Measurements from ENCODE around the gene DOCK1.
A peak's percentile ranks its signal among the peaks of the same experiment; 100 is the strongest.

The DOCK1 gene

DNA sequence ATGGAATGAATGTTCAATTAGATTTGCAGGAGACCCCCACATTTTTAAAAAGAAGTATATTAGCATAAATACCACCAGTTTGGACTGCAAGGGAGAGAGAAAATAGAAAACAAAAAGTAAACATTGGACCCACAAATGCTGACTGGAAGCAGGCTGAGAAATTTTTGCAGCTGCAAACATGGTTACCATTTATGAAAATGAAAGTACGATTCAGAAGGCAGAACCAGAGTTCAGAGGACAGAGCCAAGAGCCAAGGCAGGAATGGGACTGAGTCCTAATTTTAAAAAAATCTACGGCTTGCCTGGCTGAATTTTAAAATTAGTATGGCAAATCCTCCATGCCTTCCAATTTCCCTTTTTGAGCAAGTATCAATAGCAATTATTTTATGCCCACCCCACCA, 569.3 kb downstream of the DOCK1 start:
- TF ChIP-seq, protein P1, sequence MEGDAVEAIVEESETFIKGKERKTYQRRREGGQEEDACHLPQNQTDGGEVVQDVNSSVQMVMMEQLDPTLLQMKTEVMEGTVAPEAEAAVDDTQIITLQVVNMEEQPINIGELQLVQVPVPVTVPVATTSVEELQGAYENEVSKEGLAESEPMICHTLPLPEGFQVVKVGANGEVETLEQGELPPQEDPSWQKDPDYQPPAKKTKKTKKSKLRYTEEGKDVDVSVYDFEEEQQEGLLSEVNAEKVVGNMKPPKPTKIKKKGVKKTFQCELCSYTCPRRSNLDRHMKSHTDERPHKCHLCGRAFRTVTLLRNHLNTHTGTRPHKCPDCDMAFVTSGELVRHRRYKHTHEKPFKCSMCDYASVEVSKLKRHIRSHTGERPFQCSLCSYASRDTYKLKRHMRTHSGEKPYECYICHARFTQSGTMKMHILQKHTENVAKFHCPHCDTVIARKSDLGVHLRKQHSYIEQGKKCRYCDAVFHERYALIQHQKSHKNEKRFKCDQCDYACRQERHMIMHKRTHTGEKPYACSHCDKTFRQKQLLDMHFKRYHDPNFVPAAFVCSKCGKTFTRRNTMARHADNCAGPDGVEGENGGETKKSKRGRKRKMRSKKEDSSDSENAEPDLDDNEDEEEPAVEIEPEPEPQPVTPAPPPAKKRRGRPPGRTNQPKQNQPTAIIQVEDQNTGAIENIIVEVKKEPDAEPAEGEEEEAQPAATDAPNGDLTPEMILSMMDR (IDR thresholded peaks at IDR 0.05; ENCODE audit: insufficient read depth, low read depth, low read length, missing control alignments): no peak

DNA sequence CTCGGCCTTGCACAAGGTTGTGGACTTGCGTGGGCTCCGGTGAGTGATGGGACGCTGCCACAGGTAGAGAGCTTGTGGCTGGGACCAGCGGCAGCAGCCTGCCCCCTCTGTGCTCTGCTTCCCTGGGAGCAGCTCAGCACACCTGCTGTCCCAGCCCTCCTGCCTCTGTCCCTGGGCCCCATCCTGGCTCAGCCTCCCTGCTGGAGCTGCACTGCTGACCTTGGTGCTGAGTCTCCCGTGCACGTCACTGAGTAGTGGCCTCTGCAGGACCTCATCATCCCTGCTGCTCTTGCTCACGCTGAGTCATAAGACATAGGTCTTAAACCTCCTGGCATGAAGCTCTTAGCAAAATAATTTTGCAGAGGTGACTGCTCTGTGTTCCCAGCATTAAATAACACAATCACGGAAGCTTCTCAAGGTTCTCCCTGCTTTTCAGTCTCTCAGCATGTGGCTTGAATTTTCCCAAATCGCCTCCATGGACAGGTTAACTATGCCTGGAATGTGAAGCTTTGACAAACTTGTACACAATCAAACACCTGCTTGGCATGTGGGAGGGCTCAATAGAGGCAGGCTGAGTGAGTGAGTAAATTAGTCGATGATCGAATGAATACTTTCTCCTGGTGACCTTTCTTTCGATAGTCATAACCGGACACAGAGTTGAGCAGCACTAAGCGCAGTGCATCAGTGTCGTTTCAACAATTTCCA, 580.1 kb downstream of the DOCK1 start:
- H3K4me3 ChIP-seq (ENCODE audit: low read length): no peak overlapping the region
- TF ChIP-seq, protein P1 (IDR thresholded peaks at IDR 0.05; ENCODE audit: insufficient read depth, low read depth, low read length, missing control alignments): no peak
- peak; percentile 52 for DNase-seq (ENCODE audit: low read depth)

More for the DNA sequence above, 569.3 kb downstream of the DOCK1 start:
- DNase-seq (ENCODE audit: low read depth): no peak
- H3K4me3 ChIP-seq (ENCODE audit: low read length): no peak overlapping the region

DNA sequence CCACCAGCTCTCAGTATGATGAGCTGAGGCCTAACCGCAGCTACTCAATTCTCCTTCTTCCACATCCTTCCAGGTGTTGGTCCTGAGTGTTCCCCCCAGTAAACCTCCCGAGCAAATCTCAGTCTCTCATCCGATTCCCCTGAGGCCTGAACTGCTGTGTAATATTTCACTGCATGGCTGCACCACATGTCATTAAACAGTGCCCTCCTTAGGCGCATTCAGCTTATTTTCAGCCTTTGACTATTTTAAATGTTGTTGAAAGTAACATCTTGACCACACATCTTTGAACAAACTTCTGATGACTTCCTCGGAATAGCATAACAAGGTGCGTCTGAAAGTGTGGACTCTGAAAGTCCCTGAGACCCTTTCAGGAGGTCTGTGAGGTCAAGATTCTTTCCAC, 581.1 kb downstream of the DOCK1 start:
- H3K4me3 ChIP-seq (ENCODE audit: low read length): no peak overlapping the region
- DNase-seq (ENCODE audit: low read depth): no peak
- TF ChIP-seq, protein P1 (IDR thresholded peaks at IDR 0.05; ENCODE audit: insufficient read depth, low read depth, low read length, missing control alignments): no peak

DNA sequence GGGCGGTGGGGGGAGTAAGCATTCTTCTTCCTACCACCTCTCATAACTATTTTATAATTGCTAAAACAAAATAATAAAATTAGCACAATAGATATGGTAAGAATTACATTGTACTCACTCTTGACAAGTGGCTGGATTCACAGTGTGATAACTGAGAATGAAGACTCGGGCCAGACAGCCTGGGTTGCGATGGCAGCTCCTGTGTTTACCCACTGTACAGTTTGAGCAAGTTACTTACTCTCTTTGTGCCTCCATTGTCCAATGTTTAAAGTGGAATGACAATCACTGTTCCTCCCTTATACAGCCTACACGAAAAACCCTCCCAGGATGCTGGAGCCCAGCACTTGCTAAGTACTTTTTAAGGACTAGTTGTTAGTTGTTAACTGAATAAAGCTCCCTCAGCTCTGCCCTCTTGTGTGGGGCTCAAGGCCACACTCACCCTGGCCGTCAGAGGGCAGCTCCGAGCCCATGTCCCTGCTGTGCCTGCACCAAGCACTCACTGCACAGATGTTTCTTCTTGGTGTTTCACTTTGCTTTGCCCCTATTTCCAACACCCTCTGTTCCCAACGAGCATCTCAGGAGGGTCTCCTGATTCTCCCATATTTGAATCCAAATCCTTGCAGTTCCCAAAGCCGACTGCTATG, 587.5 kb downstream of the DOCK1 start:
- TF ChIP-seq, protein P1 (IDR thresholded peaks at IDR 0.05; ENCODE audit: insufficient read depth, low read depth, low read length, missing control alignments): no peak
- no peak overlapping the region for H3K4me3 ChIP-seq (ENCODE audit: low read length)
- peak; percentile 3 for DNase-seq (ENCODE audit: low read depth)

DNA sequence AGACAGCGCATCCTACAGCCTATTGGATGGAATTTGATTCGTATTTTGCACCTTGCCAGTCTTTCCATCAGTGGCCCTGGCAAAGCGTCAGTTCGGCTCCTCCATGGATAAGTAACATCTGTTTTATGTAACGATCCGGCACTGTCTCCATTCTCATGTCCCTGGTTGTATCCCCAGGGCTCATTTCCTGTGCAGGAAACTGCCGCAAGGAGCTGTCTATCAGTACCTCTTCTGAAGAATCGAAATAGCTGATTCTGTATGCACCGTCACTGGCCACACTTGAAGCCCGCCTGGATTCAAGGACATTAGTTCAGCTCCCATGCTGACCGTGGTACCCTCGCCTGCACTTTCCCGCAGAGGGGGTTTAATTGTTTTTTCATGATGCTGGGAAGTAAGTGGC, 590.8 kb downstream of the DOCK1 start:
- no peak for DNase-seq (ENCODE audit: low read depth)
- no peak overlapping the region for H3K4me3 ChIP-seq (ENCODE audit: low read length)
- TF ChIP-seq, protein P1 (IDR thresholded peaks at IDR 0.05; ENCODE audit: insufficient read depth, low read depth, low read length, missing control alignments): no peak

DNA sequence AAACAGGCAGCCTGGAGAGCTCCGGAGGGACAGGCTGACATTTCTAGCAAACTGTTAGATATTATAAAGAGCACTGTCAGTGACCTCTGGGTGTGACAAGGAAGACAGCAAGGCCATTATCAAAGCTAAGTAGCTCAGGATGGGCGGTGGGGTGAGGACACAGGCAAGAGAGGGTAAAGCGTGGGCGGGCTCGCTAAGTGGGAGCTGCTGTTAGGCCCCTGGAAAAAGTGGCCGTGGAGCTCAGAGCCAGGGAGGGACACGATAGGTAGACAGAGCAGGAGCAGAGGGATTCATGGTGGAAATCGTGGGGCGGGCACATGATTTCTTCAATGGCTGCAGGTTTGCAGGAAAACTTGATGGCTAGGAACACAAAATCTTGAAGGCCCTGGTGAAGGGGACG, 592.5 kb downstream of the DOCK1 start:
- DNase-seq (ENCODE audit: low read depth): no peak
- TF ChIP-seq, protein P1 (IDR thresholded peaks at IDR 0.05; ENCODE audit: insufficient read depth, low read depth, low read length, missing control alignments): no peak
- H3K4me3 ChIP-seq (ENCODE audit: low read length): no peak overlapping the region

Data from epithelial cell of esophagus (primary cell).